Spleen (tissue), 7 donors: ENCODE data around the gene TRIOBP.

Experiments used
- CTCF ChIP-seq, 11 experiments: fragments of 200-600 bp in 7 of 11; fragments of 450-650 bp in 4 of 11; sonication (generic) in 4 of 11; IDR thresholded peaks in 8 of 11; conservative IDR thresholded peaks in 3 of 11; 1 replicate in 7 of 11; 2 replicates in 4 of 11; pipeline versions ENCODE4 v1.4.0 to v1.8.0; 2016 to 2021; ENCODE audit warnings: antibody characterized with exemption in 11 of 11, inconsistent platforms in 4 of 11, mild to moderate bottlenecking in 1 of 11
- POLR2A ChIP-seq, 3 donors: fragments of 450-650 bp; IDR thresholded peaks; one replicate each; pipeline ENCODE4 v1.5.1; 2017; ENCODE audit warnings: antibody characterized with exemption in 3 of 3, mild to moderate bottlenecking in 1 of 3
- POLR2AphosphoS5 ChIP-seq, 3 donors: sonication (generic); formaldehyde crosslinking; IDR thresholded peaks; one replicate each; pipeline ENCODE4 v1.5.1; 2017; ENCODE audit warnings: antibody characterized with exemption in 3 of 3
- donor health status: DM: no; HTN: no; CAD: no; lungs with moderate emphysema.
- donor health status: DM: no; HTN: no; CAD: no.
- donor health status: DM: no; HTN: no; CAD: no.

- TF ChIP-seq POLR2AphosphoS5 (IDR thresholded peaks at IDR 0.05) (no peak), POLR2A (IDR thresholded peaks at IDR 0.05) (no peak), CTCF (IDR thresholded peaks at IDR 0.05 in 8 of 11, conservative IDR thresholded peaks at IDR 0.05 in 3 of 11) (no peak)
Observed at GRCh38 chr22:37740455-37741311, 43.8 kb downstream of the TRIOBP start.
